ENCODE results near the gene IER3. TPM values are rescaled to one million over a fixed set of nuclear protein-coding genes. Genes with fewer than 3 reads are reported as not detected.
A peak's percentile ranks its signal among the peaks of the same experiment; 100 is the strongest.
"Not testable (repeated sequence)": the region's sequence is repeated elsewhere in the genome, so short reads cannot be mapped to it uniquely, and the experiment has no call there.

The IER3 gene
- total RNA-seq, 1 donor from 2014 or later, result 40.5 TPM

GRCh38 chr6:30717845-30718720 is 26.3 kb downstream of the IER3 start:
- H3K36me3 ChIP-seq, result peaks cover 0 to 17% of the 10 kb centered on the region in 2 donors
- peak in 1 of 3 experiments; percentile 2 for TF ChIP-seq CTCF (IDR thresholded peaks at IDR 0.05)
- DNase-seq (ENCODE audit: extremely low spot score in 2 of 2); H3K27me3 ChIP-seq; H3K9me3 ChIP-seq; intact Hi-C loops (cut with DNase I): not testable (repeated sequence)
- H3K4me1 ChIP-seq, result peaks cover 46% of the 10 kb centered on the region
- peak overlapping the region; percentile 45 to 62 for H3K4me3 ChIP-seq
- peak overlapping the region; percentile 54 for H3K27ac ChIP-seq

- peak within 1 kb of the TSS; percentile 53 to 62 for H3K4me3 ChIP-seq
- peak within 1 kb of the TSS; percentile 86 for H3K27ac ChIP-seq
- peaks cover 0 to 21% of the 10 kb centered on the region in 2 donors for H3K36me3 ChIP-seq
- peak; percentile 98 to 99 for TF ChIP-seq POLR2AphosphoS5 (IDR thresholded peaks at IDR 0.05; ENCODE audit: insufficient read depth in 1 of 2, low read depth in 1 of 2)
- peak; percentile 23 to 74 for TF ChIP-seq POLR2A (IDR thresholded peaks at IDR 0.05)
- peak in 1 of 3 experiments; percentile 23 for TF ChIP-seq CTCF (IDR thresholded peaks at IDR 0.05)
- intact Hi-C loops (cut with DNase I), result no loop called here
- peaks cover 38% of the 10 kb centered on the region for H3K4me1 ChIP-seq
- no peaks in the 10 kb centered on the region for H3K27me3 ChIP-seq
- no peaks in the 10 kb centered on the region for H3K9me3 ChIP-seq
- peak; percentile 100 for DNase-seq (ENCODE audit: extremely low spot score in 2 of 2)
These were observed 27.1 kb downstream of the IER3 start, which contains the start of gene MDC1 for GRCh38 chr6:30717129-30717844. TSS of gene MDC1 (minus strand) at chr6:30717281. CDS start at chr6:30715175, 2,106 bp downstream.

- intact Hi-C loops (cut with DNase I), result no loop called here
- H3K4me1 ChIP-seq, result peaks cover 33% of the 10 kb centered on the region
- peaks cover 0 to 26% of the 10 kb centered on the region in 2 donors for H3K36me3 ChIP-seq
- H3K27me3 ChIP-seq, result no peaks in the 10 kb centered on the region
- no peak for DNase-seq (ENCODE audit: extremely low spot score in 2 of 2)
- H3K9me3 ChIP-seq, result no peaks in the 10 kb centered on the region
- peak overlapping the region; percentile 53 to 62 for H3K4me3 ChIP-seq
- peak in 1 of 3 experiments; percentile 10 for TF ChIP-seq CTCF (IDR thresholded peaks at IDR 0.05)
- TF ChIP-seq POLR2A (IDR thresholded peaks at IDR 0.05), result no peak
- H3K27ac ChIP-seq, result peak overlapping the region; percentile 86
These were observed 27.5 kb downstream of the IER3 start for GRCh38 chr6:30716879-30717128.

GRCh38 chr6:30714263-30714662 is 30.1 kb downstream of the IER3 start:
- Histone ChIP-seq H3K27ac (no peak overlapping the region), H3K9me3 (no peaks in the 10 kb centered on the region), H3K4me1 (peaks cover 24% of the 10 kb centered on the region), H3K4me3 (no peak overlapping the region), H3K36me3 (peaks cover 0 to 40% of the 10 kb centered on the region in 2 donors), H3K27me3 (no peaks in the 10 kb centered on the region)
- DNase-seq (ENCODE audit: extremely low spot score in 2 of 2), result no peak
- no peak for TF ChIP-seq POLR2A (IDR thresholded peaks at IDR 0.05)
- TF ChIP-seq POLR2AphosphoS5 (IDR thresholded peaks at IDR 0.05; ENCODE audit: insufficient read depth in 1 of 2, low read depth in 1 of 2), result no peak
- TF ChIP-seq CTCF (IDR thresholded peaks at IDR 0.05), result no peak
- intact Hi-C loops (cut with DNase I), result no loop called here
